Measurements from ENCODE around the gene ZNF467. TPM values are rescaled to one million over a fixed set of nuclear protein-coding genes. Genes with fewer than 3 reads are reported as not detected.
A peak's percentile ranks its signal among the peaks of the same experiment; 100 is the strongest.

ZNF467 gene
- total RNA-seq, 1 donor from 2014 or later: 2.3 TPM

DNA sequence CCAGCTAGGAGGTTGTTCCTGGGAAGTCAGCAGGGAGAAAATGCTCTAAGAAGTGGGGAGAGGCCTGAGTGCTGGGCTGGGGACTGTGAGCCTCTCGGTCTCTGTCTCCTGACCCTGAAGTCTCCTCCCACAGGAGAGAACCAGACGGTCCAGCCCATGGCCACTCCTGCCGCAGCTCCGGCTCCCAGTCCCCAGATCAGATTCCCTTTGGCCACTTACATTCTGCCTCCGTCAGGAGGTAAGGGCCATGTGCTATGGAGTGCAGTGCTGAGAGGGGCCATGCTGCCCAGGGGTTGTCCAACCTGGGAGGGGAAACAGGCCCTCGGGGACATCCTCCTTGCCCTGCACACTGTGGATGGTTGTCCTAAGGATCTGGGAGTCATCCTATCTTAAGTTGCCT, 21.3 kb upstream of the ZNF467 start:
- H3K4me1 Mint-ChIP-seq: peaks cover 30% of the 10 kb centered on the region
- DNase-seq (ENCODE audit: low read depth, low spot score): no peak
- H3K27me3 Mint-ChIP-seq (ENCODE audit: low read depth): peaks cover 14% of the 10 kb centered on the region
- no peak overlapping the region for H3K4me3 Mint-ChIP-seq
- no peaks in the 10 kb centered on the region for H3K36me3 Mint-ChIP-seq (ENCODE audit: low read depth)
- TF ChIP-seq, protein P1, sequence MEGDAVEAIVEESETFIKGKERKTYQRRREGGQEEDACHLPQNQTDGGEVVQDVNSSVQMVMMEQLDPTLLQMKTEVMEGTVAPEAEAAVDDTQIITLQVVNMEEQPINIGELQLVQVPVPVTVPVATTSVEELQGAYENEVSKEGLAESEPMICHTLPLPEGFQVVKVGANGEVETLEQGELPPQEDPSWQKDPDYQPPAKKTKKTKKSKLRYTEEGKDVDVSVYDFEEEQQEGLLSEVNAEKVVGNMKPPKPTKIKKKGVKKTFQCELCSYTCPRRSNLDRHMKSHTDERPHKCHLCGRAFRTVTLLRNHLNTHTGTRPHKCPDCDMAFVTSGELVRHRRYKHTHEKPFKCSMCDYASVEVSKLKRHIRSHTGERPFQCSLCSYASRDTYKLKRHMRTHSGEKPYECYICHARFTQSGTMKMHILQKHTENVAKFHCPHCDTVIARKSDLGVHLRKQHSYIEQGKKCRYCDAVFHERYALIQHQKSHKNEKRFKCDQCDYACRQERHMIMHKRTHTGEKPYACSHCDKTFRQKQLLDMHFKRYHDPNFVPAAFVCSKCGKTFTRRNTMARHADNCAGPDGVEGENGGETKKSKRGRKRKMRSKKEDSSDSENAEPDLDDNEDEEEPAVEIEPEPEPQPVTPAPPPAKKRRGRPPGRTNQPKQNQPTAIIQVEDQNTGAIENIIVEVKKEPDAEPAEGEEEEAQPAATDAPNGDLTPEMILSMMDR (conservative IDR thresholded peaks at IDR 0.05): no peak
- no peaks in the 10 kb centered on the region for H3K9me3 Mint-ChIP-seq
- no peak overlapping the region for H3K27ac Mint-ChIP-seq (ENCODE audit: unreplicated experiment)

DNA sequence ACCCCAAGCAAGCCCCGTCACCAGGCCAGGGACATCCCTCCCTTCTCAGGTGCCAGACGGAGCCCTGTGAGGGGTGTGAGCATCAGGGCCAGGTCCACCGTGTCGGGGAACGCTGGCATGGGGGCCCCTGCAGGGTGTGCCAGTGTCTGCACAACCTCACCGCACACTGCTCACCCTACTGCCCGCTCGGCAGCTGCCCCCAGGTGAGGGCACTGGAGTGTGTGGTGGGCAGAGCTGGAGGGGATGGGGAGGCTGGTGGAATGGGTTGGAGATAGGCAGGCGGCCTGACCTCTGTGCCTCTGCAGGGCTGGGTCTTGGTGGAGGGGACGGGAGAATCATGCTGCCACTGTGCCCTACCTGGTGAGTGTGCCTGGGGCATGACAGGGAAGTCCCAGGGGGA, 19.9 kb upstream of the ZNF467 start:
- DNase-seq (ENCODE audit: low read depth, low spot score): no peak
- Mint-ChIP-seq H3K27me3 (ENCODE audit: low read depth) (peaks cover 21% of the 10 kb centered on the region), H3K9me3 (no peaks in the 10 kb centered on the region), H3K36me3 (ENCODE audit: low read depth) (no peaks in the 10 kb centered on the region), H3K4me1 (peaks cover 29% of the 10 kb centered on the region), H3K27ac (ENCODE audit: unreplicated experiment) (peak overlapping the region; percentile 12), H3K4me3 (no peak overlapping the region)
- TF ChIP-seq, protein P1 (conservative IDR thresholded peaks at IDR 0.05): no peak

DNA sequence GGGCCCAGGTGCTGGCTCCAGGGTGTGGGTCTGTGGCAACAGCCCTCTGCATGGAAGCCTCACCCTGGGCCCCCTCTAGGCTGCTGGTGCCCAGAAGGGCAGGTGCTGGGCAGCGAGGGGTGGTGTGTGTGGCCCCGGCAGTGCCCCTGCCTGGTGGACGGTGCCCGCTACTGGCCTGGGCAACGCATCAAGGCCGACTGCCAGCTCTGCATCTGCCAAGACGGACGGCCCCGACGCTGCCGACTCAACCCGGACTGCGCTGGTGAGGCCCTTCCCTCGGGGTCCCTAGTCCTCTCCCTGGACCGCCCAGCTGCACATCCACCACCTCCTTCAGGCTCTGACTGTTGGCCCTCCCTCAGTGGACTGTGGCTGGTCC, 18.8 kb upstream of the ZNF467 start:
- no peak overlapping the region for H3K27ac Mint-ChIP-seq (ENCODE audit: unreplicated experiment)
- peaks cover 35% of the 10 kb centered on the region for H3K4me1 Mint-ChIP-seq
- H3K36me3 Mint-ChIP-seq (ENCODE audit: low read depth): no peaks in the 10 kb centered on the region
- H3K4me3 Mint-ChIP-seq: no peak overlapping the region
- TF ChIP-seq, protein P1 (conservative IDR thresholded peaks at IDR 0.05): no peak
- H3K9me3 Mint-ChIP-seq: no peaks in the 10 kb centered on the region
- peaks cover 21% of the 10 kb centered on the region for H3K27me3 Mint-ChIP-seq (ENCODE audit: low read depth)
- no peak for DNase-seq (ENCODE audit: low read depth, low spot score)

DNA sequence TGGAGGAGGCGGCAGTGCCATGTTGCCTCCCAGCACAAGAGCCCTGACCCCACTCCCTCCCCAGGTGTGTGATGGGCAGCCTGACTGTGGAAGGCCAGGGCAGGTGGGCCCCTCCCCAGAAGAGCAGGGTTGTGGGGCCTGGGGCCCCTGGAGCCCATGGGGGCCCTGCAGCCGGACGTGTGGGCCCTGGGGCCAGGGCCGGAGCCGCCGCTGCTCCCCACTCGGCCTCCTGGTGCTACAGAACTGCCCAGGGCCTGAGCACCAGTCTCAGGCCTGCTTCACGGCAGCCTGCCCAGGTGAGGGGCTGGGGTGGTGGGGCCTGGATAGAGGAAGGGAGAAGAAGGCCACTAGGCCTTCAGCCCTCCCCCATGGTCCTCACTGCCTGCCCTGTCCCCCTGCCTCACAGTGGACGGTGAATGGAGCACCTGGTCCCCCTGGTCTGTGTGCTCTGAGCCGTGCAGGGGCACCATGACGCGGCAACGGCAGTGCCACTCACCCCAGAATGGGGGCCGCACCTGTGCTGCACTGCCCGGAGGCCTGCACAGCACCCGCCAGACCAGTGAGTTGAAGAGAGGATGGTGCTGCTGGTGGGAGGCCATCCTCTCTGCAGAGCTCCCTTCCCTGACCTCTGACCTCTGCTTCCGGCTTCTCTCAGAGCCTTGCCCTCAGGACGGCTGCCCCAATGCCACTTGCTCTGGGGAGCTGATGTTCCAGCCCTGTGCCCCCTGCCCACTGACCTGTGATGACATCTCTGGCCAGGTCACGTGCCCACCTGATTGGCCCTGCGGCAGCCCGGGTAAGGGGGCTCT, 18.2 kb upstream of the ZNF467 start:
- no peak for DNase-seq (ENCODE audit: low read depth, low spot score)
- Mint-ChIP-seq H3K27me3 (ENCODE audit: low read depth) (peaks cover 21% of the 10 kb centered on the region), H3K4me3 (no peak overlapping the region), H3K27ac (ENCODE audit: unreplicated experiment) (no peak overlapping the region), H3K36me3 (ENCODE audit: low read depth) (no peaks in the 10 kb centered on the region), H3K9me3 (no peaks in the 10 kb centered on the region), H3K4me1 (peaks cover 35% of the 10 kb centered on the region)
- TF ChIP-seq, protein P1 (conservative IDR thresholded peaks at IDR 0.05): no peak

DNA sequence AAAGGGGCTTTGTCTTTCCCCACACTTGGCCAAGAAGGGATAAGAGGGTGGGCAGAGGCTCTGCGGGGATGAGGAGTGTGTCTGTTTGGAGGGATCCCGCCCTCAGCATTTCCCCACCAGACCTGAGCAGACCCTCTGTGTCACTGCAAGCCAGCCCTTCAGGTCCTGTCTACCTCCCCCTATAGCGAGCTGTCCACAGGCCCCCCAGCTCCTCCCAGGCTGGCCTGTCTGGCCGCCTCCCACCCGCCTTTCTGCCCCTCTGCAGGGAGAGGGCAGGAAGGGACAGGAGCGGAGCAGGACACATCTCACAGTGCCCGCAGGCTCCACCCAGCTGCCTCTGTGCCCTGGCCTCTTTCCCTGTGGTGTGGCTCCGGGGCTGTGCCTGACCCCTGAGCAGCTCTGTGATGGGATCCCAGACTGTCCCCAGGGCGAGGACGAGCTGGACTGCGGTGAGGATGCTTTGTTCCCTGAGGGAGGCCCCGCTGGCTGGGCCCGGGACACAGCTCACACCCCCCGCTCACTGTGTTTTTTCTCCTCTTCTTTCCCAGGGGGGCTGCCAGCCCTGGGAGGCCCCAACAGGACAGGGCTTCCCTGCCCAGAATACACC, 17.5 kb upstream of the ZNF467 start:
- TF ChIP-seq, protein P1 (conservative IDR thresholded peaks at IDR 0.05): no peak
- DNase-seq (ENCODE audit: low read depth, low spot score): no peak
- H3K4me3 Mint-ChIP-seq: no peak overlapping the region
- H3K36me3 Mint-ChIP-seq (ENCODE audit: low read depth): no peaks in the 10 kb centered on the region
- H3K27me3 Mint-ChIP-seq (ENCODE audit: low read depth): peaks cover 21% of the 10 kb centered on the region
- H3K9me3 Mint-ChIP-seq: no peaks in the 10 kb centered on the region
- H3K27ac Mint-ChIP-seq (ENCODE audit: unreplicated experiment): no peak overlapping the region
- peaks cover 35% of the 10 kb centered on the region for H3K4me1 Mint-ChIP-seq

Data from neural crest cell (in vitro differentiated cells).